GM18868 (cell line): Measurements from ENCODE around the gene TAS2R31.

Experiments
- ATAC-seq: cut with Tn5 transposase; IDR thresholded peaks from one replicate; pipeline ENCODE4 v1.9.1; 2021; ENCODE audit warnings: mild to moderate bottlenecking, moderate library complexity; ENCODE audit not compliant: unreplicated experiment

The TAS2R31 gene

DNA sequence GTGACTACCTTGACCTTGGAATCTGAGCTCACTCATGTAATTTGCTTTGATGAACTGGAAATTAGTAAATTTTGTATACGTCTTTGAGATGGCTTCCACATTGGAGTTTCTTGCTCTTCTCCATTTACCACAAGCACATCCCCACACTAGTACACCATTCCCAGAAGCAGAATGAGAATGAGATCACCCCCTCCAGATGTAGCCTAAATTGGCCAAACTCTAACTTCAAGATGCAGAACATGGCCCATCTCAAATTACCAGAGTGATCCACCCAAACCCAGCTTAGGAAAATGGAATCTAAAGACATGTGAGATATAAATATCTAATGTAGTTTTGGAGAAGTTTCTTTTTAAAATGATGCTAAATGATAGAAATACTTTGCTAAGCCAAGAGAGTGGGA is 23.6 kb downstream of the TAS2R31 start:
- ATAC-seq = no peak

DNA sequence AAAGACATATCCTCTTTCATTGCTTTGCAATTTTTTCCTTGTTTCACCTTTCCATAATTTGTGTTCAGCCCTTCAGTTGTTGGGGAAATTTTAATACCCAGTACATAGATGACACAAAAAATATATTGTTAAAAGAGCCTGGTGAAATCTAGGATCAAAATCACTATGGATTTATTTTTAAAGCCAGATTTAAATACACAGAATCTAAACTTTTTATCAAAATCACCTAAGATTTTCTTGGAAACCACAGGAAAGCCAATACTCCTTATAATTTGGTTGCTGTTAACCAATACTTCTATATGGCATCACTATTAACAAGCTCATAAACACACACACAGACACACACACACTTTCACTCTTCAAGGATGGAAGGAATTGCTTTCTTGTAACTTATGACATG is 33.0 kb downstream of the TAS2R31 start, which contains the start of gene TAS2R20:
Gene TAS2R20 (minus strand): TSS at position 101 of the 400 bp plus-strand sequence. CDS start 429 bp downstream, outside the sequence.
- ATAC-seq = no peak

DNA sequence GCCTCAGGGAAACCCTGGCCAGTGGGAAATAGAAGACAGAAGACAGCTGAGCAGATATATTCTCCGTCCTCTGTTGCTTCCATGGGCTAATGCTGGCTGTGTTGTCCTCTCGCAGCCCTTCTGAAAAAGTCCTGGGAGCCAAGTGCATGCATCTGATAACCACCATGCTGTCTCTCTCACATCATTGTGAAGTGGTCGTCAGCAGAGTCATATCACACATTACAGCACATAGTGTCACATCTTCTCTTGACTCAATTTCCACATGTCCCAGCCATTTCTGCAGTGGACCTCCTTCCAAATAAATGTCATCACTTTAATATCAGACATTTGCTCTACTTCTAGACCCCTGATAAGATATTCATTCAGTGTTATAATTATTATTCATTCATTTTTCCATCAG is 36.9 kb downstream of the TAS2R31 start:
- ATAC-seq = no peak

DNA sequence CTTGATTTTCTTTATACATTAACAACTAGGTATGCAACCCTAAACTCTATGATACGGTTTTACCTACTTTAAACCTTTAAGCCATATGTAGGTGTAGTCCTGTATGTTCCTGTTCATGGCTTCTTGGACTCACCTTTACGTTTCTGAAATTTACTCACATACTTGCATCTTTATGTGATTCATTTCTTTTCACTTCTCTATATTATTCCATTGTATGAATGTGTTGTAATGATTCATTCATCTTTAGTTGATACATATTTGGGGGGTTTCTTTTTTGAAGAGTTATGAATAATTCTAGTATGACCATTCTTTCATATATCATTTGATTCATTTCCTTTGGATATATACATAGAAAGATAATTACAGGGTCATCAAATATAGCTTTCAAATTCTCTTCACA is 42.1 kb downstream of the TAS2R31 start:
- ATAC-seq = no peak

DNA sequence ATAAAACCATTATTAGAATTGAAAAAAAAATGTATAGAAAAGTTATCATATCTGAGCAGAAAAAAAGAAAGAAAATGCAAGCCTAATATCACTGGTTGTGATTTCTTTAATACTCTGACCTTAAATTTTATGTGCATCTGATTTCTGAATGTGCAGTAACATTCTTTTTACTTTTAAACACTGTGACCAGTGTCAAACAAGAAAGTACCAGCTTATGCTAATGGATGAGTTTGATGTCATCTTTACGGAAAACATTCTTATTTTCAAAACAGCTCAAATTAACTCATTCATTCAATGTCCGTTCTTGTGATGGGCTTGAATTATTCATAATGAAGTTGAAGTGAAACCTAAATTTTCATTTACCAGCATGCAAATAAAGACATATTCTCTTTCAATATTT is 44.4 kb downstream of the TAS2R31 start, which contains the start of gene TAS2R50:
Gene TAS2R50 (minus strand): TSS at position 101 of the 400 bp plus-strand sequence. CDS start 52 bp downstream, at position 49.
- ATAC-seq = no peak

DNA sequence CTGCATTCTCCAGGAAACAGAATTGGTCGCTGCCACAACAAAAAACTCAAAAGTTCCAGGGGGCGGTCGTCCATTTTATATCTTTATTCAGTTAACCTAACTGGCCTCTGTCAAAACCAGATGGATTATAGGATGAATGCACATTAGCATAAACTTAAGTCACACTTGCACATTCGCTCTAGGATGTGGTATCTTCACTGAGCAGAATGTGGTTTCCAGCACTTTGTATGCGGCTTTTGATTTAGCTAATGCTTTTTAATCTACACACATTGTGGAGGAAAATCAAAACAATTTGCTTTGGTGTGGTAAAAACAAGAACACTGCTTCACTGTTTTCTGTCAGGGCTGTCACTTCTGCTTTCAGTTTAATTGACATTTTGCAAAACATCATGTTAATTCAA is 49.0 kb downstream of the TAS2R31 start:
- no peak for ATAC-seq
